Activated CD4-positive, alpha-beta T cell treated with anti-CD3 and anti-CD28 coated beads for 1 hour (primary cell): Measurements from ENCODE around the gene LIM2.
A peak's percentile ranks its signal among the peaks of the same experiment; 100 is the strongest.

ENCODE experiments used
- DNase-seq: peaks from one replicate; pipeline ENCODE4 v3.0.0-alpha.2; 2020

LIM2 gene

DNA sequence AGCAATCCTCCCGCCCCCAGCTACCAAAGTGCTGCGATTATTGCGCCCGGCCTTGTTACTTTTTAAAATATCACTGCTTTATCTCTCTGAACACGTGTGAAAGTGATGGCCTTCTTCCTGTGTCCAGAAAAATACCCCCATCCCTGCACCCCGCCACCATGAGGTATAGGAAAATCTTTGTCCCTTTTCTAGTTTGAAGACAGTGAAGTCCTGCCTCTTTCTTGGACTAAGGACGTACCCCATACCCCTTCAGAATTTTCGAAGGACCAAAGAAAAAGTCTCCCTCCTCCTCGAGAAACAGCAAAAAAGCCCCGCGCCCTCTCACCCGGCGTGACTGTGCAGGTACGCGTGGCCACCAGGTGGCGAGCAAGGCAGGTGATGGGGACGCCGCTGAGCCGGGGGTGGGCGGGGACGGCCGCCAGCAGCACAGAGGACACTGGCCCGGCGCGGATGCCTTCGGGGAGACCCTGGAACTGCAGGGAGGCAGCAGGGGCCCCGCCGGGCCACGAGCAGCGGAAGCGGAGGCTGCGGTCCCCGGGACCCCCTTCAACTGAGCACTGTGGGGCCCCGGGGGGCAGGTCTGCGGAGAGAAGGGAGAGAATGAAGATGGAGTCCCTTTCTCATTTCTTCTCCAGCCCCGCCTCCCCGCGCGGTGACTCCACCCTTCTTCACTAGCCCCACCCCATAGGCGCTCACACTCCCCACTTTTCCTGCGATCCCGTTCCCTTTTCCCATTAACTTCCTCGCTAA is 49.0 kb downstream of the LIM2 start:
- DNase-seq: peak; percentile 75

- no peak for DNase-seq
These were observed 49.8 kb downstream of the LIM2 start for GRCh38 chr19:51337861-51338562.

- DNase-seq: no peak
These were observed 50.5 kb downstream of the LIM2 start for GRCh38 chr19:51337141-51337860.

- DNase-seq: no peak
These were observed 53.8 kb downstream of the LIM2 start for GRCh38 chr19:51333836-51334460.

GRCh38 chr19:51331716-51332115 is 56.1 kb downstream of the LIM2 start:
- DNase-seq: no peak

- DNase-seq: no peak
These were observed 56.6 kb downstream of the LIM2 start for GRCh38 chr19:51331193-51331592.

GRCh38 chr19:51330366-51330765 is 57.4 kb downstream of the LIM2 start:
- DNase-seq: no peak
